H1 (cell line): ENCODE data around the gene GRAMD1B. TPM values are rescaled to one million over a fixed set of nuclear protein-coding genes. Genes with fewer than 3 reads are reported as not detected.

Source experiments
- polyA plus RNA-seq, 7 experiments: library from polyadenylated mRNA; depleted of rRNA in 3 of 7; stranded (reverse) in 5 of 7; unstranded in 2 of 7; fragments of >200 nt in 5 of 7; fragments of 200-250 nt in 2 of 7; gene quantifications; 1 replicate in 5 of 7; 2 replicates in 1 of 7; 4 replicates in 1 of 7; pipeline versions ENCODE4 v1.2.1 to v1.2.3, GENCODE V29; 2011 to 2013; ENCODE audit warnings: missing spikeins in 2 of 7, mixed read lengths in 2 of 7
- total RNA-seq: library from RNA; stranded (reverse); fragmentation: NEBNext Ultra II Directional; extraction: Animal tissue kit (Norgen Biotek cat#: 25700); gene quantifications from 2 replicates; pipeline ENCODE4 v1.2.1, GENCODE V29; 2021
- TF ChIP-seq, protein P1 (sequence below): fragments of 300-600 bp; sonication (generic); IDR thresholded peaks from 2 replicates; pipeline ENCODE4 v1.7.1; 2012; ENCODE audit warnings: low read length, moderate library complexity, mild to moderate bottlenecking, inconsistent platforms; ENCODE audit not compliant: insufficient replicate concordance

GRAMD1B gene
- total and polyA plus RNA-seq, 2 of the 8 experiments (the other 6 are each of a cell fraction or from before 2014, with no cell fraction given), result 10.1 to 21.2 TPM

DNA sequence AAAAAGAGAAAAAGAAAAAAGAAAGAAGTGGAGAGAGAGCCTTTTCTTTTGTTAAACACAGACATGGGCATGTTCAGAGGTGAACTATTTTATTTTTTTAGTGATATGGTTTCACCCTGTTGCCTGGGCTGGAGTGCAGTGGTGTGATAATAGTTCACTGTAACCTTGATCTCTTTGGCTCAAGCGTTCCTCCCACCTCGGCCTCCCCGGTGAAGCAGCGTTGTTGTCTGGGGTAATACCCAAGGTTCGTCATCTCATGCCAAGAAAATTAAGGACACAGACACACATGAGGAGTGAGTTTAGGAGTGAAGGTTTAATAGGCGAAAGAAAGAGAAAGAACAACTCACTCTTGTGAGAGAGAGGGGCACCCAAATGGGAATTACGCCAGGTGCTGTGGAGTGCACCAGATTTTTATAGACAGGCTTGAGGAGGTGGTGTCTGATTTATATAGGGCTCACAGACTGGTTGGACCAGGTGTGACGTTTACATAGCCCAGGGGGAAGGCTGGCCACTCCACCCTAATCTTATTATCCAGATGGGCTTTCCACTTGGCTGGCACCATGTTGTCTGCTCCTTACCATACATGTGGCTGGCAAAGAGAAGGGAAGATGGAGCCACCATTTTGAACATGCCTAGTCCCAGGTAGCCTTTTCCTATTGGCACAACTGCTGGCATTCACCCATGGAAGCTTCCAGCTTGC, 42.3 kb downstream of the GRAMD1B start (continued):
- TF ChIP-seq, protein P1, sequence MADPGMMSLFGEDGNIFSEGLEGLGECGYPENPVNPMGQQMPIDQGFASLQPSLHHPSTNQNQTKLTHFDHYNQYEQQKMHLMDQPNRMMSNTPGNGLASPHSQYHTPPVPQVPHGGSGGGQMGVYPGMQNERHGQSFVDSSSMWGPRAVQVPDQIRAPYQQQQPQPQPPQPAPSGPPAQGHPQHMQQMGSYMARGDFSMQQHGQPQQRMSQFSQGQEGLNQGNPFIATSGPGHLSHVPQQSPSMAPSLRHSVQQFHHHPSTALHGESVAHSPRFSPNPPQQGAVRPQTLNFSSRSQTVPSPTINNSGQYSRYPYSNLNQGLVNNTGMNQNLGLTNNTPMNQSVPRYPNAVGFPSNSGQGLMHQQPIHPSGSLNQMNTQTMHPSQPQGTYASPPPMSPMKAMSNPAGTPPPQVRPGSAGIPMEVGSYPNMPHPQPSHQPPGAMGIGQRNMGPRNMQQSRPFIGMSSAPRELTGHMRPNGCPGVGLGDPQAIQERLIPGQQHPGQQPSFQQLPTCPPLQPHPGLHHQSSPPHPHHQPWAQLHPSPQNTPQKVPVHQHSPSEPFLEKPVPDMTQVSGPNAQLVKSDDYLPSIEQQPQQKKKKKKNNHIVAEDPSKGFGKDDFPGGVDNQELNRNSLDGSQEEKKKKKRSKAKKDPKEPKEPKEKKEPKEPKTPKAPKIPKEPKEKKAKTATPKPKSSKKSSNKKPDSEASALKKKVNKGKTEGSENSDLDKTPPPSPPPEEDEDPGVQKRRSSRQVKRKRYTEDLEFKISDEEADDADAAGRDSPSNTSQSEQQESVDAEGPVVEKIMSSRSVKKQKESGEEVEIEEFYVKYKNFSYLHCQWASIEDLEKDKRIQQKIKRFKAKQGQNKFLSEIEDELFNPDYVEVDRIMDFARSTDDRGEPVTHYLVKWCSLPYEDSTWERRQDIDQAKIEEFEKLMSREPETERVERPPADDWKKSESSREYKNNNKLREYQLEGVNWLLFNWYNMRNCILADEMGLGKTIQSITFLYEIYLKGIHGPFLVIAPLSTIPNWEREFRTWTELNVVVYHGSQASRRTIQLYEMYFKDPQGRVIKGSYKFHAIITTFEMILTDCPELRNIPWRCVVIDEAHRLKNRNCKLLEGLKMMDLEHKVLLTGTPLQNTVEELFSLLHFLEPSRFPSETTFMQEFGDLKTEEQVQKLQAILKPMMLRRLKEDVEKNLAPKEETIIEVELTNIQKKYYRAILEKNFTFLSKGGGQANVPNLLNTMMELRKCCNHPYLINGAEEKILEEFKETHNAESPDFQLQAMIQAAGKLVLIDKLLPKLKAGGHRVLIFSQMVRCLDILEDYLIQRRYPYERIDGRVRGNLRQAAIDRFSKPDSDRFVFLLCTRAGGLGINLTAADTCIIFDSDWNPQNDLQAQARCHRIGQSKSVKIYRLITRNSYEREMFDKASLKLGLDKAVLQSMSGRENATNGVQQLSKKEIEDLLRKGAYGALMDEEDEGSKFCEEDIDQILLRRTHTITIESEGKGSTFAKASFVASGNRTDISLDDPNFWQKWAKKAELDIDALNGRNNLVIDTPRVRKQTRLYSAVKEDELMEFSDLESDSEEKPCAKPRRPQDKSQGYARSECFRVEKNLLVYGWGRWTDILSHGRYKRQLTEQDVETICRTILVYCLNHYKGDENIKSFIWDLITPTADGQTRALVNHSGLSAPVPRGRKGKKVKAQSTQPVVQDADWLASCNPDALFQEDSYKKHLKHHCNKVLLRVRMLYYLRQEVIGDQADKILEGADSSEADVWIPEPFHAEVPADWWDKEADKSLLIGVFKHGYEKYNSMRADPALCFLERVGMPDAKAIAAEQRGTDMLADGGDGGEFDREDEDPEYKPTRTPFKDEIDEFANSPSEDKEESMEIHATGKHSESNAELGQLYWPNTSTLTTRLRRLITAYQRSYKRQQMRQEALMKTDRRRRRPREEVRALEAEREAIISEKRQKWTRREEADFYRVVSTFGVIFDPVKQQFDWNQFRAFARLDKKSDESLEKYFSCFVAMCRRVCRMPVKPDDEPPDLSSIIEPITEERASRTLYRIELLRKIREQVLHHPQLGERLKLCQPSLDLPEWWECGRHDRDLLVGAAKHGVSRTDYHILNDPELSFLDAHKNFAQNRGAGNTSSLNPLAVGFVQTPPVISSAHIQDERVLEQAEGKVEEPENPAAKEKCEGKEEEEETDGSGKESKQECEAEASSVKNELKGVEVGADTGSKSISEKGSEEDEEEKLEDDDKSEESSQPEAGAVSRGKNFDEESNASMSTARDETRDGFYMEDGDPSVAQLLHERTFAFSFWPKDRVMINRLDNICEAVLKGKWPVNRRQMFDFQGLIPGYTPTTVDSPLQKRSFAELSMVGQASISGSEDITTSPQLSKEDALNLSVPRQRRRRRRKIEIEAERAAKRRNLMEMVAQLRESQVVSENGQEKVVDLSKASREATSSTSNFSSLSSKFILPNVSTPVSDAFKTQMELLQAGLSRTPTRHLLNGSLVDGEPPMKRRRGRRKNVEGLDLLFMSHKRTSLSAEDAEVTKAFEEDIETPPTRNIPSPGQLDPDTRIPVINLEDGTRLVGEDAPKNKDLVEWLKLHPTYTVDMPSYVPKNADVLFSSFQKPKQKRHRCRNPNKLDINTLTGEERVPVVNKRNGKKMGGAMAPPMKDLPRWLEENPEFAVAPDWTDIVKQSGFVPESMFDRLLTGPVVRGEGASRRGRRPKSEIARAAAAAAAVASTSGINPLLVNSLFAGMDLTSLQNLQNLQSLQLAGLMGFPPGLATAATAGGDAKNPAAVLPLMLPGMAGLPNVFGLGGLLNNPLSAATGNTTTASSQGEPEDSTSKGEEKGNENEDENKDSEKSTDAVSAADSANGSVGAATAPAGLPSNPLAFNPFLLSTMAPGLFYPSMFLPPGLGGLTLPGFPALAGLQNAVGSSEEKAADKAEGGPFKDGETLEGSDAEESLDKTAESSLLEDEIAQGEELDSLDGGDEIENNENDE, result no peak
